HuH-7.5 (cell line): Measurements from ENCODE around the gene LRRC39.
"Not testable (repeated sequence)": the region's sequence is repeated elsewhere in the genome, so short reads cannot be mapped to it uniquely, and the experiment has no call there.

Source experiments
- DNase-seq: peaks from one replicate; pipeline ENCODE4 v3.0.0; 2011; ENCODE audit warnings: low spot score

The LRRC39 gene

DNA sequence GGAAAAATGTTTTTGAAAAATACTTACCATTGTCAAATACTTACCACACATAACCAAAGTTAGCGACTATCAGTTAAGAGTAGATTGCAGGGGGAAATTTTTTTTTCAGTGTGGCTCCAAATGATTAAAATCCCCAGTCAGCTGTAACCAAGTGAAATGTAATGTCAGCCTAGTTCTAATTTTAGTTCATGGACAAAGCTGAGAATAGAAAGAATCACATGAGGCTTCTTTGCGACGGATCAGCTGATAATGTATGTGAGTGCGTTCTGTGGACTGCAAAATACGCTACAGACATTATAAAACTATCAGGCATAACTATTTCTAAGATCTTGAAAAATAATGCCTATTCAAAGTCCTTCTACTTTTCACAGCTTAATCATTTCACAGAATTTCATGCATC lies at the start of gene LRRC39:
LRRC39 (minus strand) TSS at position 166 of the 400 bp plus-strand sequence. CDS start 9,740 bp downstream, outside the sequence.
- no peak for DNase-seq

DNA sequence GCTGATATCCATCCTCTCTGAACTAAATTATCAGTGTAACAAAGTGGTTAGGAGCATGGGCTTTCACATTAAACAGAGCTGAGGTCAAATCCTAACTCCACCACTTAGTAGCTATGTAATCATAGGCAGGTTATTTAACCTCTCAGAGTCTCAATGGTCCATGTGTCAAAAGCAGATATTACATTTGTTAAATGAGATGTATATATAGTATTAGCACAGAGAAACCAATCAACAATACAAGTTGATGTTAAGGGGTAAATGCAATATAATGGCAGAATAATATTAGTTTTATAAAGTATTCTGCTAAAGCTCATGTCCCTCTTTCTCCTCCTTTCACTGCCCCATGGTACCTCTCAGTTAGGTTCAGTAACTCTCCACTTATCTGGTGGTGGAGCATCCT lies 44.4 kb upstream of the LRRC39 start:
- DNase-seq = no peak

DNA sequence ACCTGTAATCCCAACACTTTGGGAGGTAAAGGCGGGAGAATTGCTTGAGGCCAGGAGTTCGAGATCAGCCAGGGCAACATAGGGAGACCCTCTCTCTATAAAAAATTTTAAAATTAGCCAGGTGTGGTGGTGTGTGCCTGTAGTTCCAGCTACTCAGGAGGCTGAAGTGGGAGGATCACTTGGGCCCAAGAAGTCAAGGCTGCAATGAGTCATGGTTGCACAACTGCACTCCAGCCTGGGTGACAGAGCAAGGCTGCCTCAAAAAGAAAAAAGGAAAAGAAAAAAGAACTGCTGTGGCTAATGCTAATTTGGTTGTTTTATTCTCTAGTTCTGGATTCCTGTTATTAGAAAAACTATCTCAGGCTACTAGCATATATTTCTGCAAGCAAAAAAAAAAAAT lies 41.8 kb upstream of the LRRC39 start:
- DNase-seq = no peak

DNA sequence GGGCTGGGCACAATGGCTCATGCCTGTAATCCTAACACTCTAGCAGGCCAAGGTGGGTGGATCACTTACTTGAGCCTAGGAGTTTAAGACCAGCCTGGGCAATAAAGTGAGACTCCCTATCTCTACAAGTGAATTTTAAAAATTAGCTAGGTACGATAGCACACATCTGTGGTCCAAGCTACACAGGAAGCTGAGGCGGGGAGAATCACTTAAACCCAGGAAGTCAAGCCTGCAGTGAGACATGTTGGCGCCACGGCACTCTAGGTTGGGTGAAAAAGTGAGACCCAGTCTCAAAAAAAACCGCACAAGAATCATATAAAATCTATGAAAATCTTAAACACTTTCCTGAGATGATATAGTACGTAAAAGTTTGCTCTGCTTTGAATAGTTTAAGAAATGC lies 41.4 kb upstream of the LRRC39 start:
- DNase-seq = no peak

DNA sequence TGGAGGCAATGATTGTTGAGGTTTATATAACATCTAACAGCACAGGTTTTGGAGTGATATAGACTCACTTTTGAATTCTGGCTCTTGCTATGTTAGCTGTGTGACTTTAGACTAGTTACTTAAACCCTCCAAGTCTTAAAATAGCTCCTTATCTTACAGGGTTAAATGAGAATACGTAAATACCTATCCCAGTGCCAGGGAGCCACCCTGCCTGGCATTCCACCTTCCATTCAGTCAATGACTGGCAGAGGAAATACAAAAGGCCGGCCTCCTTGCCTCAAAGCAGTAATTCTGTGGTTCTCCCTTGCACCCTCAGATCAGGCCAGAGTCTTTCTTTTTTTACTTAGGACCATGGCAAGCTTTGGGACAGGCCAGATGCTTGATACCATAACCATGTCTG lies 39.8 kb upstream of the LRRC39 start:
- DNase-seq = no peak

DNA sequence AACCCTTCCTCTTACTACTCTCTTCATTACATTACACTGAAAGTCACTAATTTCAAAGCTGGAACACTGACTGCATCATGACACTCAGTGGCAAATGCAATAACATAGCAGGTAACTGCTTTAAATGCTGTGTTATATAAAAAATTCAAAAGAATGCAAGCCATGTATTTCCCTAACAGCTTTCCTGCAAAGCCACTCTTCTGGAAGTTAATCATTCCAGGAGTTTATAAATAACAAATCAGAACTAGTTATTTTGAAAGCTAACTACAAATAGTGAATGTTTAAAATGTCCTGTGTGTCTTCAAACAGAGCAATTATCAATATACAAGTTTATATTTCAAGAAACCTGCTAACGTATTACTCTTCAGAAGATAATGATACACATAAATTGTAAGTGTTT lies 37.0 kb upstream of the LRRC39 start:
- DNase-seq = no peak

DNA sequence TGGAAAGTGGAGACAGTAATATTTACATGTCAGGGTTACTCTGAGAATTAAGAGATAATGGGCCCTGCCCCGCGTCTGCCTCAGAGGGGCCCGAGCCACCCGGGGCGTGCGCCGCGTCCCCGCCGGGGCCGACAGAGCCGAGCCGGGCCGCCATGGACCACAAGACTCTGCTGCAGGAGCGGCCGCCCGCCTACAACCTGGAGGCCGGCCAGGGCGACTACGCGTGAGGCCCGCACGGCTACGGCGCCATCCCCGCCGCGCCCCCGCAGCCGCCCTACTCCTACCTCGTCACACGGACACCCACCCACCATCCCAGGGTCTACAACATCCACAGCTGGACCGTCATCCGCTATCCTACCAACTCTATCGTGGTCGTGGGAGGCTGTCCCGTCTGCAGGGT lies 35.1 kb upstream of the LRRC39 start:
- DNase-seq = no peak

DNA sequence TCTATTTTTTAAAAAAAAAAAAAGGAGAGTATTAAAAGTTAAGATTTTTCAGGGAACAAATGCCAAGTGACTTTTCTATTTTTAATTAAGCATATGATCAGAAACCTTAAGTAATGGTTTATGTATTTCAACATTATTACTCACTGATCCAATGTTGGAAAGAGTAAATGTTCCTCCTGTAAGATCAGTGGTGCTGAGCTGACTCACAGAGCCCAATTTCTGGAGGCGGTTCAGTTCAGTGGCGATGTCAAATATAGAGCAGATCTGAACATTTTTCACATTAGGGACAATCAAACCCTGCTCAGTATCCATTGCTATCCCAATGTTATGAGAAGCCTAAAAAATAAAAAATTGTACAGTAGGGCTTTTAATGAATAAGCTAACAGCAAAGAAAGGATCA lies 28.2 kb upstream of the LRRC39 start:
- no peak for DNase-seq

DNA sequence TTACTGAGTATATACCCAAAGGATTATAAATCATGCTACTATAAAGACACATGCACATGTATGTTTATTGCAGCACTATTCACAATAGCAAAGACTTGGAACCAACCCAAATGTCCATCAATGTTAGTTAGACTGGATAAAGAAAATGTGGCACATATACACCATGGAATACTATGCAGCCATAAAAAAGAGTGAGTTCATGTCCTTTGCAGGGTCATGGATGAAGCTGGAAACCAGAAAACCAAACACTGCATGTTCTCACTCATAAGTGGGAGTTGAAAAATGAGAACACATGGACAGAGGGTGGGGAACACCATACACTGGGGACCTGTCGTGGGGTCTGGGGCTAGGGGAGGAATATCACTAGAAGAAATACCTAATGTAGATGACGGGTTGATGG lies 27.5 kb upstream of the LRRC39 start:
- DNase-seq = not testable (repeated sequence)

DNA sequence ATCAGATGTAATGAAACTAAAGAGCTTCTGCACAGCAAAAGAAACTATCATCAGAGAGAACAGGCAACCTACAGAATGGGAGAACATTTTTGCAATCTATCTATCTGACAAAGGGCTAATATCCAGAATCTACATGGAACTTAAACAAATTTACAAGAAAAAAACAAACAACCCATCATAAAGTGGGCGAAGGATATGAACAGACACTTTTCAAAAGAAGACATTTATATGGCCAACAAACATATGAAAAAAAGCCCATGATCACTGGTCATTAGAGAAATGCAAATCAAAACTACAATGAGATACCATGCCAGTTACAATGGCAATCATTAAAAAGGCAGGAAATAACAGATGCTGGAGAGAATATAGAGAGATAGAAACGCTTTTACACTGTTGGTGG lies 27.0 kb upstream of the LRRC39 start:
- not testable (repeated sequence) for DNase-seq

DNA sequence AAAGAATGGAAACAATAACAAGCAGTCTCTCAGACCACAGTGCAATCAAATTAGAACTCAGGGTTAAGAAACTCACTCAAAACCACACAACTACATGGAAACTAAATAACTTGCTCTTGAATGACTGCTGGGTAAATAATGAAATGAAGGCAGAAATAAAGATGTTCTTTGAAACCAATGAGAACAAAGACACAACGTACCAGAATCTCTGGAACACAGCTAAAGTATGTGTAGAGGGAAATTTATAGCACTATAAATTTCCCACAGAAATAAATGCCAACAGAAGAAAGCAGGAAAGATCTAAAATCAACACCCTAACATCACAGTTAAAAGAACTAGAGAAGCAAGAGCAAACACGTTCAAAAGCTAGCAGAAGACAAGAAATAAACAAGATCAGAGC lies 24.6 kb upstream of the LRRC39 start:
- DNase-seq = not testable (repeated sequence)

DNA sequence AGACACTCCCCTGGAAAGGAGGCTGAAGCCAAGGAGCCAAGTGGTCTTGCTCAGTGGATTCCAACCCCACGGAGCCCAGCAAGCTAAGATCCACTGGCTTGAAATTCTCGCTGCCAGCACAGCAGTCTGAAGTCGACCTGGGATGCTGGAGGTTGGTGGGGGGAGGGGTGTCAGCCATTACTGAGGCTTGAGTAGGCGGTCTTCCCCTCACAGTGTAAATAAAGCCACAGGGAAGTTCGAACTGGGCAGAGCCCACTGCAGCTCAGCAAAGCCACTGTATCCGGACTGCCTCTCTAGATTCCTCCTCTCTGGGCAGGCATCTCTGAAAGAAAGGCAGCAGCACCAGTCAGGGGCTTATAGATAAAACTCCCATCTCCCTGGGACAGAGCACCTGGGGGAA lies 22.0 kb upstream of the LRRC39 start:
- not testable (repeated sequence) for DNase-seq

DNA sequence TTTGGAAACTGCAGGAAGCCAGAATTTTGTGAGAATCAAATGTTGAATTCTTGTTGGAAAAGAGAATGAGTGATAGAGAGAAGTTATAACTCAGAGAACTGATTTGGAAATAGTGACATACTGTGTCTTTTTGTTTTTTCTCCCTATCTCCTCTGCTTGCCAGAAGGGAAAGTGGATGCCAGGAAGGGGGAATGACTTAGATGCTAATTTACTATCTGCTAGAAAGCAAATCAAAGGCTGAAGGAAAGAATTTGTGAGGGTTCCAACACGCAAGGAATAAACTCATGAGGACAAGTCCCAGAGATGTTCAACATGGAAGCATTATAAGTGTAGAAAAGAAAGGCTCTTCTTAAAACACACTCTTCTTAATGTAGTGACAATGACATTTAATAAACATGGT lies 20.5 kb upstream of the LRRC39 start:
- no peak for DNase-seq

DNA sequence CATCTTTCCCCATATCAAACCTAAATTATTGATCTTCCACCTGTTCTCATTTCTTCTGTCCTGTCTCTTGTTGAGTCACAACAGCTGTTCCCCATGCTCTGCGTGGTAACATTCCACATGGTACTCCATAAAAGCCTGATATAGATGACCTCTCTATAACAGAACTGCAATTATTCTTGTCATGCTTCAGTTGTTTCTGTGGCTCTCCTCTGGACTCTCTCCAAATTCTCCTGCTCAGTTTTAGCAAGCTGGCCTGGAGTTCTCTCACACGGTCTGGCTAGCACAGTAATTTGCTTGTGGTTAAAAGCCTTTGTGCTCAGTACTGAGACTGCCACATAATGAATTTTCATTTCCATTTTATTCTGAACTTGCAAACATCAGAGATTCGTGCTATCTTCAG lies 10.6 kb upstream of the LRRC39 start:
- DNase-seq = no peak

DNA sequence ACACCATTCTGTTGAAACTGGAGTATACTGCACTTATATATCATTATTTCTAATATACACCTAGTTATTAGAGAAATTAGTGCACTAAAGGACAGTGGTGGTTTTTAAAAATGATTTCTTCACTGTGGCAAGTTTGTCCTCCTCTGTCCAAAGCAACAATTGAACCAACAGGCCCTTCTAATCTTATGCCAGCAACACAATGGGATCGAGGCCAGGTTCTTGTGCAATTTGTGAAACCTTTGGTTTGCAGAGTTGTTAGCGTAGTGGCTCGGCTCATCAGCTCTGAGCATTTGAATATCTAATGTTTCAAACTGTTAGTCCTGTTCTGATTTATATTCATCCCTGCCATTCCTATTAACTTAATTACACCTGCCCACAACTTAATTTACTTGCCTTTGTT lies 9.9 kb upstream of the LRRC39 start:
- peak; percentile 11 for DNase-seq

DNA sequence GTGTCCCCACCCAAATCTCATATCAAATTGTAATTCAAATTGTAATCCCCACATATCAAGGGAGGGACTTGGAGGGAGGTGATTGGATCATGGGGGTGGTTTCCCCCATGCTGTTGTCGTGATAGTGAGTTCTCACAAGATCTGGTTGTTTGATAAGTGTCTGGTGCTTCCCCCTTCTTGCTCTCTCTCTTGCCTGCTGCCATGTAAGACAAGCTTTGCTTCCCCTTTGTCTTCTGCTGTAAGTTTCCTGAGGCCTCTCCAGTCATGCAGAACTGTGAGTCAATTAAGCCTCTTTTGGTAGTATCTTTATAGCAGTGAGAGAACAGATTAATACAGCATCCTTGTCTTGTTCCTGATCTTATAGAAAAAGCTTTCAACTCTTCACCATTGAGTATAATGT lies 6.5 kb upstream of the LRRC39 start:
- DNase-seq = no peak

DNA sequence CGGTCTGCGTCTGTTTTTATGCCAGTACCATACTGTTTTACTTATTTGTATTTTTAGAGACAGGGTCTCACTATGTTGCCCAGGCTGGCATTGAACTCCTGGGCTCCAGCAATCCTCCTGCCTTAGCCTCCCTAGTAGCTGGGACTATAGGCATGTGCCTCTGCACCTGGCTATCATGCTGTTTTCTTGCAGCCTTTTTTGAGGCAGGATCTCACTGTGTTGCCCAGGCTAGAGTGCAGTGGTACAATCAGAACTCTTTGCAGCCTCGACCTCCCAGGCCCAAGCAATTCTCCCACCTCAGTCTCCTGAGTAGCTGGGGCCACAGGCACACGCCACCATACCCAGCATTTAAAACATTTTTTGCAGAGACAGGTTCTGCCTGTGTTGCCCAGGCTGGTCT lies 5.3 kb upstream of the LRRC39 start:
- DNase-seq = no peak

DNA sequence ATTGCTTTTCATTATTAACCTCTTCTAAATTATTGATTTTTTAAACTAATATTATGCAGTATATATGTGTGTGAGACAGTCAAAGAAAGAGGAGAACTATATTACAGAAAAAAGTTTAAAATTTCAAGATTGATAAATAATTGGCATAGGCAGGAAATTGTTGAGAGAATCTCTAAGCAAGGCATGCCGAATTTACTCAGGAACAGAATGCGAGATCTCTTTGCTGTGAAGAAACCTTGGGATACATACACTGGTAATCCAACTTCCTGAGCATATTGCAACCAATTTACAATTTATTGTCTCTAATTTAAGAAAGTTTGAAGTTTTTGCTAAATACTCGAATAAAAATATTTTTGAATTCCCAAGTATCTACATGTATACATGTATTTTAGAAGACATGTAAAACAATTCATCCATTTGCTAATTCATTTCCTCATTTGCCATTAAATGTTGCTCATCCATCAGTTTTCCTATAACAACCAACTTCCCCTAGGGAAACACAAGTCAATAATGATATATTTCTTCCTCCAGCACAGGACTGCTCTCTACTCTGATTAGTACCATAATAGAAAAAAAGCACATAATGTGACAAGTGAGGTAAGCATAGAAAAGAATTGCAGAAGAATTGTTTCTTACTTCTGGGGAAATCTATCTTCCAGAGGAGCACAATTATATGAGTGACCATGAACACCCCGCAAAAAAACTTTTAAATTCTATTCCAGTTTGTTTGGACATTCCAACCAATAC lies 588 bp downstream of the LRRC39 start:
- no peak for DNase-seq

DNA sequence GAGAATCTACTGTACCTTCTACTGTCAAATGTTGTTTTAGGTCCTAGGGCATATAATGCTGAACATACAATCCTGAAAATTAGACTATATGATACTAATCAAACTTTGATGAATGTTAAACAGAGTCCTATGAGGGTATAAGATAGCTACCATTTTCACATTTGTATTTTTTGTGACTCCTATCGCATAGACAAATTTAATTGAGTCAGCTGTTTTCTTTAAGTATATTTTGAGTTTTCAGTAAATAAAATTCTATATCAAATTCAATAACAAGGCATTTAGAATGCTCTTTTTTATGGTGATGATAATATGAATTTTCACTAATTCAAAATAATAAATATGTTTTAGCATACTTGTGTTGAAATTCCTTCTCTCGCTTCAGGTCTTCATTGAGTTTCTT lies 10.0 kb downstream of the LRRC39 start:
- DNase-seq = no peak

DNA sequence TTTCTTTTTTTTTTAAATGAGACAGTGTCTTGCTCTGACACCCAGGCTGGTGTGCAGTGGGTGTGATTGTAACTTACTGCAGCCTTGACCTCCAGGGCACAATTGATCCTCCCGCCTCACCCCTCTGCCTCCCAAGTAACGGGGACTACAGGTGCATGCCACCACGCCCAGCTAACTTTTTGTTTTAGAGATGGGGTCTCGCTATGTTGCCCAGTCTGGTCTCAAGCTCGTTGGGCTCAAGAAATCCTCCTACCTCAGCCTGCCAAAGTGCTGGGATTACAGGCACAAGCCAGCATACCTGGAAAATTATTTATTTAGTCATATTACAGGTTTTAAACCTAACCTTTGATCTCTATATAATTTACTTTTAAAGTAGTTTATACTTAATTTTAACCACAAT lies 13.4 kb downstream of the LRRC39 start:
- DNase-seq = no peak

DNA sequence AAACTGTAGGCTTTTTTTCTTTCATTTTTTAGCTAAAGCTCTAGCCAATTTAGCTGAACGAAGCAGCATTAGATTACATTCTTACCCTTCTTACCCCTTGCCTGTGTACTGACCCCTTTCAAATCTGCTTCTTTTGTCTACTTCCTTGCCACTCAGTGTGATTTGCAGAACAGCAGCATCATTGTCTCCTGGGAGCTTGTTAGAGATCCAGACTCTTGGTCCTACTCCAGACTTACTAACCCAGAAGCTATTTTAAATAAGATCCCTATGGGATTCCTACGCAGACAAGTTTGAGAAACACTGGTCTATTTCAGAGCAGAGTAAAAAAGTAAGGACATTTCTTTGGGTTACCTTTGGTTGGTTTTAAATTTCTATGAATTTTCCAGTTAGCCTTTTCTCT lies 13.8 kb downstream of the LRRC39 start:
- DNase-seq = no peak

DNA sequence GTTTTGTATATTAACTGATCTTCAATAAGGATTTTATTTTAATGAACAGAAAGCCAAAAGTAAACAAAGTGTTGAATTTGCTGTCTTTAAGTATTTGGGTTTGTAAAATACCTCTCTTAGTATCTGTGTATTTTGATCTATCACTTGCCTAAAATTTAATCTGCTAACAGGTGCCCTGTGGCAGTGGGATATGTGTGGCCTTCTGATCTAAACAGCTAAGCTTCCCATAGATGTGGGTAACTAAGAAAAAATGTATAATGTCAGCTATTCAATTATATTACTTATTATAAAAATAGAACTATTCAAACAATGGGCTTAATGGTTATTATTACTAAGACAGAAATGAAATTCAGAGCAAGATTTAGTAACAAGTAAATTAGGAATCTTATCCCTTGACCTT lies 15.2 kb downstream of the LRRC39 start:
- no peak for DNase-seq

DNA sequence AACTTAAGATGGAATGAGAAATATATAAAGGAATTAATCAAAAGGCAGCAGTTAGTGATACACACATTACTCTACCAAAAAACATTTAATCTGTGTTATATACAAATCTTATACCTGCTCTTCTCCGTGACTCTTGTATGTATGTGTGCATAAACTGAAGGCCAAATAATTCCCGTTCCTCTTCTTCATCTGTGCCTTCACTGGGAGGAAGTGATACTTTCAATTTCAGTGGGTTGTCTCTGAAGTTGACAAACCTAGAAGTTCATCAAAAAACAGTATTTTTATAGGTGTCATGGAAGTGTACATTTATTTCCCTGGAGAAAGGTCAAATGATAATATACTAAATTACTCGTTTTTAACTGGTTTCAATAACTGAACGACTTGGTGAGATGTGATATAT lies 25.8 kb downstream of the LRRC39 start:
- DNase-seq = no peak

DNA sequence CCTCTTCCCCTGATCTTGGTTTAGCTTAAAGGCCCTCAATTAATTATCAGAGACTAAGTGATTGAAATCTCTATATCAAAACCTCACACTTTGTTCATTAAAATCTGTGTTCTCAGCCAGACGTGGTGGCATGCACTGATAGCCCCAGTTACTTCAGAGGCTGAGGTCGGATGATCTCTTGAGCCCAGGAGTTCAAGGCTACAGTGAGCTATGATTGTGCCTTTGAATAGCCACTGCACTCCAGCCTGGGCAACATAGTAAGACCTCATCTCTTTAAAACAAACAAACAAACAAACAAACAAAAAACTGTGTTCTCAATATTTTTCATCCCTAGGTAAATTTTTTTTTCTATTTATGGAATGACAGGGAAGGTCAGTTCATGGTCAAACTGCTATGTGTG lies 26.4 kb downstream of the LRRC39 start:
- no peak for DNase-seq

DNA sequence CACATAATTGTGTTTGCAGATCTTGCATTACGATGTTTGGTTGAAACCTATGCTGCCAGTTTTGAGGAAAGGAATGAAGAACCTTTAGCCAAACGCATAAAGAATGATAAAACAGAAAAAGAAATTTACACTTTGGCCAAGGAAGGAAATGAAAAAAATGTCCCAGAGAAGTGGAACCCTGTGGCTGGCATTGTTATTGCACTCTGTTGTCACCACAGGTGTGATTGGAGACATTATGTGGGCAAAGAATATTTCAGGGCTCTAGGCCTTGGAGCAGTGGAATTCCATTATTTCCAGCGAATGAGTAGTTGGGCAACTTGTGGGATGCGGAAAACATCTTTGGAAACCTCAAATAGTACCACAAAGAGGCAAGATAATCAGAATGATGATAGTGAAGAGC lies 30.2 kb downstream of the LRRC39 start:
- DNase-seq = no peak
